ENCODE results near the gene MOB1B.

GRCh38 chr4:70908993-70909556 lies 6.9 kb downstream of the MOB1B start:
- TF ChIP-seq CTCF (conservative IDR thresholded peaks at IDR 0.05; ENCODE audit: low read depth, low read length): no peak
- TF ChIP-seq EZH2 (IDR thresholded peaks at IDR 0.05; ENCODE audit: borderline replicate concordance, low read depth, low read length, poor library complexity, severe bottlenecking): no peak
